Cardiac muscle cell (in vitro differentiated cells and primary cell): ENCODE results near the gene TBCD. TPM values are rescaled to one million over a fixed set of nuclear protein-coding genes. Genes with fewer than 3 reads are reported as not detected.
"Not testable (repeated sequence)": the region's sequence is repeated elsewhere in the genome, so short reads cannot be mapped to it uniquely, and the experiment has no call there.

ENCODE experiments used
- DNase-seq, 2 donors: peaks; one replicate each; pipeline versions ENCODE4 v3.0.0 to v3.0.0-alpha.2; 2010 to 2017; ENCODE audit warnings: low read depth in 1 of 2, low spot score in 1 of 2
- H3K27ac ChIP-seq: fragments of 200-600 bp; sonication (generic); 2 replicates; pipeline ENCODE4 v1.5.1; 2016
- H3K27me3 ChIP-seq: fragments of 200-600 bp; sonication (generic); 2 replicates; pipeline ENCODE4 v1.6.0; 2016; ENCODE audit warnings: control low read depth
- H3K36me3 ChIP-seq: fragments of 200-600 bp; sonication (generic); 2 replicates; pipeline ENCODE4 v1.5.1; 2016; ENCODE audit warnings: control low read depth
- H3K4me1 ChIP-seq: fragments of 200-600 bp; sonication (generic); 2 replicates; pipeline ENCODE4 v1.8.1; 2017; ENCODE audit warnings: low read depth, mild to moderate bottlenecking, mixed run types
- H3K4me3 ChIP-seq: fragments of 200-600 bp; sonication (generic); 2 replicates; pipeline ENCODE4 v1.5.1; 2016; ENCODE audit warnings: mild to moderate bottlenecking
- H3K9me3 ChIP-seq: fragments of 200-600 bp; sonication (generic); 2 replicates; pipeline ENCODE4 v1.5.1; 2017; ENCODE audit warnings: low read depth, mild to moderate bottlenecking, control low read depth
- CTCF ChIP-seq: IDR thresholded peaks from 2 replicates; pipeline ENCODE4 v1.5.1; 2012; ENCODE audit warnings: low read depth, mild to moderate bottlenecking, low read length
- polyA plus RNA-seq: library from polyadenylated mRNA; unstranded; fragments of >200 nt; fragmentation: Nextera tagmentation; extraction: Ambion mirVana; gene quantifications from 2 replicates; pipeline ENCODE4 v1.2.1, GENCODE V29; 2016
- total RNA-seq: library from RNA; depleted of rRNA; stranded (reverse); fragments of >200 nt; gene quantifications from 2 replicates; pipeline ENCODE4 v1.2.3, GENCODE V29; 2016

TBCD gene
- total and polyA plus RNA-seq, 2 experiments from 2014 or later, result 55.7 to 66.0 TPM

GRCh38 chr17:82983510-82984248 is 231.8 kb downstream of the TBCD start:
- Histone ChIP-seq H3K4me3 (no peak overlapping the region), H3K27ac (no peak overlapping the region), H3K9me3 (no peaks in the 10 kb centered on the region), H3K36me3 (no peaks in the 10 kb centered on the region), H3K27me3 (no peaks in the 10 kb centered on the region), H3K4me1 (peaks cover 4% of the 10 kb centered on the region)
- no peak for TF ChIP-seq CTCF
- DNase-seq, result no peak

- H3K4me1 ChIP-seq, H3K4me3 ChIP-seq, H3K36me3 ChIP-seq, DNase-seq, H3K27me3 ChIP-seq, H3K9me3 ChIP-seq, H3K27ac ChIP-seq: not testable (repeated sequence)
These were observed 232.4 kb downstream of the TBCD start for GRCh38 chr17:82984249-82984617.

GRCh38 chr17:82984751-82985427 is 233.0 kb downstream of the TBCD start:
- H3K4me1 ChIP-seq, result peaks cover 4% of the 10 kb centered on the region
- no peaks in the 10 kb centered on the region for H3K9me3 ChIP-seq
- no peak for DNase-seq
- no peak overlapping the region for H3K4me3 ChIP-seq
- no peaks in the 10 kb centered on the region for H3K27me3 ChIP-seq
- TF ChIP-seq CTCF, result no peak
- H3K27ac ChIP-seq, result no peak overlapping the region
- H3K36me3 ChIP-seq, result no peaks in the 10 kb centered on the region

GRCh38 chr17:82985428-82985805 is 233.6 kb downstream of the TBCD start:
- no peak for DNase-seq
- peaks cover 4% of the 10 kb centered on the region for H3K4me1 ChIP-seq
- no peaks in the 10 kb centered on the region for H3K36me3 ChIP-seq
- H3K4me3 ChIP-seq, result no peak overlapping the region
- H3K27me3 ChIP-seq, result no peaks in the 10 kb centered on the region
- no peaks in the 10 kb centered on the region for H3K9me3 ChIP-seq
- TF ChIP-seq CTCF, result no peak
- no peak overlapping the region for H3K27ac ChIP-seq

- Histone ChIP-seq H3K36me3 (no peaks in the 10 kb centered on the region), H3K4me3 (no peak overlapping the region), H3K9me3 (no peaks in the 10 kb centered on the region), H3K4me1 (peaks cover 4% of the 10 kb centered on the region), H3K27me3 (no peaks in the 10 kb centered on the region), H3K27ac (peak overlapping the region; percentile 2)
- no peak for TF ChIP-seq CTCF
- peak; percentile 45 to 60 for DNase-seq
These were observed 234.1 kb downstream of the TBCD start for GRCh38 chr17:82985973-82986372.

GRCh38 chr17:82989051-82989450 is 237.2 kb downstream of the TBCD start:
- DNase-seq, result not testable (repeated sequence)

More at GRCh38 chr17:82989051-82989450, 237.2 kb downstream of the TBCD start:
- not testable (repeated sequence) for H3K27me3 ChIP-seq, H3K36me3 ChIP-seq, H3K9me3 ChIP-seq, H3K4me1 ChIP-seq, H3K27ac ChIP-seq, H3K4me3 ChIP-seq
